Measurements from ENCODE around the gene KRTAP4-8. TPM values are rescaled to one million over a fixed set of nuclear protein-coding genes. Genes with fewer than 3 reads are reported as not detected.

KRTAP4-8 gene
- total and polyA plus RNA-seq, 2 of the 8 experiments (the other 6 are each of a cell fraction or from before 2014, with no cell fraction given), result not detected

GRCh38 chr17:41063449-41063848 lies 34.5 kb downstream of the KRTAP4-8 start:
- Histone ChIP-seq H3K9ac (replicated peaks in 1 of 4; ENCODE audit: extremely low read depth in 1 of 4, low read depth in 3 of 4, low read length in 3 of 4) (no peak overlapping the region), H4K5ac (ENCODE audit: insufficient read length, low read depth, low read length) (no peak overlapping the region), H3K4ac (replicated peaks; ENCODE audit: insufficient read length, low read depth, low read length) (no peak overlapping the region), H2AFZ (ENCODE audit: low read length) (no peak overlapping the region), H3K18ac (ENCODE audit: extremely low read depth, low read length) (no peak overlapping the region), H3K23ac (ENCODE audit: insufficient read length) (no peak overlapping the region), H3K4me1 (replicated peaks in 1 of 4; ENCODE audit: control insufficient read depth in 3 of 4, insufficient read depth in 4 of 4, low read length in 3 of 4) (no peaks in the 10 kb centered on the region), H4K20me1 (replicated peaks in 1 of 2; ENCODE audit: control insufficient read depth in 1 of 2, insufficient read depth in 2 of 2, low read length in 2 of 2) (no peaks in the 10 kb centered on the region), H2AK5ac (ENCODE audit: low read depth, low read length) (no peak overlapping the region), H3K4me2 (ENCODE audit: insufficient read depth in 1 of 2, low read depth in 2 of 2, low read length in 2 of 2) (no peak overlapping the region), H4K91ac (replicated peaks; ENCODE audit: insufficient read length, low read length) (no peak overlapping the region), H3K36me3 (ENCODE audit: control insufficient read depth in 2 of 4, insufficient read depth in 4 of 4, low read length in 3 of 4) (no peaks in the 10 kb centered on the region), H3K56ac (replicated peaks; ENCODE audit: insufficient read length, low read depth, low read length) (no peak overlapping the region), H3K79me2 (ENCODE audit: control insufficient read depth in 1 of 2, insufficient read depth in 2 of 2, low read length in 2 of 2) (no peaks in the 10 kb centered on the region), H3K14ac (ENCODE audit: insufficient read length) (no peak overlapping the region), H4K8ac (ENCODE audit: extremely low read depth, insufficient read depth, low read length) (no peak overlapping the region), H3K23me2 (ENCODE audit: low read depth, low read length) (no peaks in the 10 kb centered on the region), H3K4me3 (ENCODE audit: extremely low read depth in 1 of 4, insufficient read depth in 2 of 4, low read depth in 3 of 4, low read length in 4 of 4) (no peak overlapping the region), H2BK120ac (replicated peaks; ENCODE audit: low read depth, low read length) (no peak overlapping the region), H2BK15ac (ENCODE audit: low read length) (no peak overlapping the region), H3K27ac (ENCODE audit: low read depth, low read length) (no peak overlapping the region), H3K9me3 (ENCODE audit: insufficient read depth in 2 of 2, low read depth in 1 of 2, low read length in 1 of 2) (no peaks in the 10 kb centered on the region), H3K27me3 (replicated peaks in 1 of 4; ENCODE audit: control insufficient read depth in 3 of 4, extremely low read depth in 1 of 4, insufficient read depth in 3 of 4, low read length in 3 of 4) (no peaks in the 10 kb centered on the region), H2BK12ac (ENCODE audit: low read depth, low read length) (no peak overlapping the region), H2BK5ac (ENCODE audit: low read depth, low read length) (no peak overlapping the region), H3K79me1 (ENCODE audit: low read depth, low read length) (no peaks in the 10 kb centered on the region), H2BK20ac (ENCODE audit: low read length) (no peak overlapping the region)
- no peak for DNase-seq (ENCODE audit: low read depth in 1 of 2, low spot score in 2 of 2)
- POLR2A ChIA-PET (ENCODE audit: partially characterized antibody), result no interaction called here
- TF ChIP-seq HDAC2 (IDR thresholded peaks at IDR 0.05; ENCODE audit: borderline replicate concordance in 1 of 2, low read depth in 2 of 2, low read length in 2 of 2) (no peak), SUZ12 (IDR thresholded peaks at IDR 0.05; ENCODE audit: low read length) (no peak), CBX5 (IDR thresholded peaks at IDR 0.05; ENCODE audit: low read depth, low read length) (no peak), YY1 (IDR thresholded peaks at IDR 0.05; ENCODE audit: low read depth, low read length) (no peak), TCF12 (IDR thresholded peaks at IDR 0.05; ENCODE audit: low read depth, low read length) (no peak), SP2 (IDR thresholded peaks at IDR 0.05; ENCODE audit: low read length) (no peak), TEAD4 (IDR thresholded peaks at IDR 0.05; ENCODE audit: low read depth, low read length) (no peak), NRF1 (IDR thresholded peaks at IDR 0.05; ENCODE audit: low read depth, low read length) (no peak), POLR2A (IDR thresholded peaks at IDR 0.05; ENCODE audit: control extremely low read depth in 1 of 2, low read depth in 2 of 2, low read length in 2 of 2) (no peak), KDM4A (IDR thresholded peaks at IDR 0.05; ENCODE audit: low read depth, low read length, severe bottlenecking) (no peak), RFX5 (IDR thresholded peaks at IDR 0.05; ENCODE audit: borderline replicate concordance, low read depth, low read length) (no peak)
- TF ChIP-seq, protein P1, sequence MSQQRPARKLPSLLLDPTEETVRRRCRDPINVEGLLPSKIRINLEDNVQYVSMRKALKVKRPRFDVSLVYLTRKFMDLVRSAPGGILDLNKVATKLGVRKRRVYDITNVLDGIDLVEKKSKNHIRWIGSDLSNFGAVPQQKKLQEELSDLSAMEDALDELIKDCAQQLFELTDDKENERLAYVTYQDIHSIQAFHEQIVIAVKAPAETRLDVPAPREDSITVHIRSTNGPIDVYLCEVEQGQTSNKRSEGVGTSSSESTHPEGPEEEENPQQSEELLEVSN (IDR thresholded peaks at IDR 0.05), result no peak
- WGBS, 2 experiments (ENCODE audit: extremely low coverage in 1 of 2, insufficient coverage in 1 of 2, insufficient read length in 1 of 2, insufficient replicate concordance in 2 of 2, low coverage in 1 of 2, low lambda C conversion rate in 2 of 2, missing lambda C conversion rate in 1 of 2), result 89% methylated on average over 4 of the region's 4 CpGs; no CpG with 5 or more reads in 1 of the 2 experiments
- CTCF ChIA-PET (ENCODE audit: partially characterized antibody), result interaction anchor here (1.1 to 1.4 kb wide), 2 partner anchors 485 to 585 kb away, joined by 3 read pairs; no protein-coding TSS in a partner anchor
- FAIRE-seq, result no peak
